Keratinocyte (primary cell): ENCODE results near the gene MLXIP. TPM values are rescaled to one million over a fixed set of nuclear protein-coding genes. Genes with fewer than 3 reads are reported as not detected.

Source experiments
- DNase-seq: peaks from one replicate; pipeline ENCODE4 v3.0.0-alpha.2; 2011; ENCODE audit warnings: low read depth, missing footprints, low spot score
- FAIRE-seq: peaks from 2 replicates; lab custom pipeline; 2011; peaks lifted over from hg19 to GRCh38; lab: Jason Lieb, UNC
- H2AFZ ChIP-seq: 2 replicates; pipeline ENCODE4 v1.6.0; 2012; ENCODE audit warnings: low read length, control low read depth, inconsistent platforms; ENCODE audit not compliant: control insufficient read depth
- H3K27ac ChIP-seq: 2 replicates; pipeline ENCODE4 v1.5.1; 2011; ENCODE audit warnings: low read length; ENCODE audit not compliant: control insufficient read depth, insufficient read depth
- H3K27me3 ChIP-seq: 3 replicates; pipeline ENCODE4 v1.6.0; 2011; ENCODE audit warnings: low read length; ENCODE audit not compliant: control insufficient read depth, insufficient read depth; ENCODE audit errors: extremely low read depth
- H3K36me3 ChIP-seq, 2 experiments: 2 replicates in 1 of 2; 3 replicates in 1 of 2; pipeline ENCODE4 v1.5.1; 2011; ENCODE audit warnings: low read length in 2 of 2, mild to moderate bottlenecking in 1 of 2; ENCODE audit not compliant: control insufficient read depth in 2 of 2, insufficient read depth in 2 of 2; ENCODE audit errors: extremely low read depth in 1 of 2
- H3K4me1 ChIP-seq: 3 replicates; pipeline ENCODE4 v1.5.1; 2011; ENCODE audit warnings: low read length; ENCODE audit not compliant: control insufficient read depth, insufficient read depth; ENCODE audit errors: extremely low read depth
- H3K4me2 ChIP-seq: 3 replicates; pipeline ENCODE4 v1.6.0; 2011; ENCODE audit warnings: low read depth, low read length; ENCODE audit not compliant: control insufficient read depth, insufficient read depth; ENCODE audit errors: extremely low read depth
- H3K4me3 ChIP-seq, 3 experiments: fragments of 200-600 bp in 1 of 3; sonication (generic) in 1 of 3; 2 replicates in 2 of 3; 3 replicates in 1 of 3; pipeline ENCODE4 v1.5.1; 2011 to 2016; ENCODE audit warnings: low read length in 3 of 3, mild to moderate bottlenecking in 3 of 3, control low read depth in 2 of 3, inconsistent platforms in 1 of 3, low read depth in 1 of 3, mixed read lengths in 1 of 3, mixed run types in 1 of 3, moderate library complexity in 1 of 3; ENCODE audit not compliant: control insufficient read depth in 2 of 3, insufficient read depth in 2 of 3; ENCODE audit errors: extremely low read depth in 1 of 3
- H3K79me2 ChIP-seq: 2 replicates; pipeline ENCODE4 v1.6.0; 2012; ENCODE audit warnings: low read length; ENCODE audit not compliant: control insufficient read depth, insufficient read depth
- H3K9ac ChIP-seq: 3 replicates; pipeline ENCODE4 v1.6.0; 2011; ENCODE audit warnings: low read length; ENCODE audit not compliant: control insufficient read depth, insufficient read depth; ENCODE audit errors: extremely low read depth
- H3K9me1 ChIP-seq: 3 replicates; pipeline ENCODE4 v1.6.0; 2011; ENCODE audit warnings: low read length; ENCODE audit not compliant: control insufficient read depth, insufficient read depth; ENCODE audit errors: extremely low read depth
- H3K9me3 ChIP-seq: 2 replicates; pipeline ENCODE4 v1.5.1; 2012; ENCODE audit warnings: low read depth, low read length; ENCODE audit not compliant: control insufficient read depth
- H4K20me1 ChIP-seq: 3 replicates; pipeline ENCODE4 v1.6.0; 2011; ENCODE audit warnings: low read length; ENCODE audit not compliant: control insufficient read depth, insufficient read depth; ENCODE audit errors: extremely low read depth
- CTCF ChIP-seq, 3 experiments: IDR thresholded peaks in 1 of 3; conservative IDR thresholded peaks in 1 of 3; optimal IDR thresholded peaks in 1 of 3; 2 replicates in 2 of 3; 3 replicates in 1 of 3; pipeline versions ENCODE3 to v1.5.1; 2011; ENCODE audit warnings: low read length in 3 of 3, mild to moderate bottlenecking in 3 of 3, moderate library complexity in 2 of 3, control low read depth in 1 of 3, inconsistent platforms in 1 of 3; ENCODE audit not compliant: insufficient read depth in 2 of 3; ENCODE audit errors: extremely low read depth in 1 of 3
- EZH2 ChIP-seq: IDR thresholded peaks from one replicate; pipeline ENCODE4 v1.6.1; 2012; ENCODE audit warnings: inconsistent platforms, mild to moderate bottlenecking, low read length, moderate library complexity
- dilution Hi-C: fragments of 300-500 bp; cut with MboI; formaldehyde crosslinking; loops from one replicate; pipeline ENCODE4 v1.7.0; 2020; ENCODE audit warnings: low sequenced_read_pairs; ENCODE audit not compliant: extremely low pct_ligation_motif_present
- polyA plus RNA-seq, 5 experiments: library from polyadenylated mRNA; depleted of rRNA in 3 of 5; stranded (reverse) in 3 of 5; stranded (forward) in 1 of 5; unstranded in 1 of 5; fragments of >200 nt; gene quantifications; 1 replicate in 1 of 5; 2 replicates in 3 of 5; 3 replicates in 1 of 5; pipeline versions ENCODE4 v1.2.1 to v1.2.3, GENCODE V29; 2011 to 2012; ENCODE audit warnings: missing spikeins in 2 of 5, low read depth in 1 of 5, low replicate concordance in 1 of 5

The MLXIP gene
- polyA plus RNA-seq, 1 donor (not counting 4 experiments of a cell fraction or from before 2014, with no cell fraction given): 5.5 TPM

GRCh38 chr12:122088179-122088810 lies 9.7 kb downstream of the MLXIP start:
- no peaks in the 10 kb centered on the region for H4K20me1 ChIP-seq
- no peak overlapping the region for H3K4me3 ChIP-seq
- H3K9ac ChIP-seq: no peak overlapping the region
- H3K9me1 ChIP-seq: no peaks in the 10 kb centered on the region
- no peak for DNase-seq
- peaks cover 9% of the 10 kb centered on the region for H3K4me1 ChIP-seq
- TF ChIP-seq CTCF (optimal IDR thresholded peaks at IDR 0.05 in 1 of 3, IDR thresholded peaks at IDR 0.05 in 1 of 3, conservative IDR thresholded peaks at IDR 0.05 in 1 of 3; ENCODE audit: extremely low read depth in 1 of 3, insufficient read depth in 2 of 3, low read length in 3 of 3): no peak
- no peak for TF ChIP-seq EZH2
- H3K36me3 ChIP-seq: peaks cover 15 to 33% of the 10 kb centered on the region in 2 experiments
- no peak overlapping the region for H3K27ac ChIP-seq
- H3K9me3 ChIP-seq: no peaks in the 10 kb centered on the region
- H3K4me2 ChIP-seq: no peak overlapping the region
- FAIRE-seq: no peak
- no peaks in the 10 kb centered on the region for H3K27me3 ChIP-seq
- dilution Hi-C loops: no loop called here
- H3K79me2 ChIP-seq: peaks cover 94% of the 10 kb centered on the region
- H2AFZ ChIP-seq: no peak overlapping the region

GRCh38 chr12:122089077-122089476 lies 10.5 kb downstream of the MLXIP start:
- no peak overlapping the region for H2AFZ ChIP-seq
- no peak overlapping the region for H3K4me2 ChIP-seq
- H3K9me1 ChIP-seq: peaks cover 3% of the 10 kb centered on the region
- DNase-seq (no peak), FAIRE-seq (no peak)
- dilution Hi-C loops: no loop called here
- no peaks in the 10 kb centered on the region for H3K27me3 ChIP-seq
- no peak overlapping the region for H3K9ac ChIP-seq
- H3K79me2 ChIP-seq: peaks cover 95% of the 10 kb centered on the region
- H3K27ac ChIP-seq: no peak overlapping the region
- TF ChIP-seq EZH2: no peak
- no peak for TF ChIP-seq CTCF (optimal IDR thresholded peaks at IDR 0.05 in 1 of 3, IDR thresholded peaks at IDR 0.05 in 1 of 3, conservative IDR thresholded peaks at IDR 0.05 in 1 of 3; ENCODE audit: extremely low read depth in 1 of 3, insufficient read depth in 2 of 3, low read length in 3 of 3)
- peaks cover 15 to 30% of the 10 kb centered on the region in 2 experiments for H3K36me3 ChIP-seq
- H3K4me1 ChIP-seq: peaks cover 14% of the 10 kb centered on the region
- no peak overlapping the region for H3K4me3 ChIP-seq
- H4K20me1 ChIP-seq: peaks cover 4% of the 10 kb centered on the region
- H3K9me3 ChIP-seq: no peaks in the 10 kb centered on the region
